SK-N-SH (cell line): ENCODE data around the gene GPC5. TPM values are rescaled to one million over a fixed set of nuclear protein-coding genes. Genes with fewer than 3 reads are reported as not detected.

ENCODE experiments used
- CTCF ChIA-PET: fragments of 300-600, 350-600 bp; formaldehyde crosslinking; extraction: SDS; loops from one replicate; lab custom pipeline; 2021; lab: Yijun Ruan, JAX
- POLR2A ChIA-PET: fragments of 350-600 bp; sonication (Branson Sonifier 250); formaldehyde crosslinking; extraction: SDS; loops from one replicate; lab custom pipeline; 2020; ENCODE audit warnings: antibody characterized with exemption, inconsistent platforms; lab: Yijun Ruan, JAX
- DNase-seq: peaks from one replicate; pipeline ENCODE4 v3.0.0; 2012
- H2AFZ ChIP-seq: fragments of 200-600 bp; sonication (generic); 2 replicates; pipeline ENCODE4 v1.8.1; 2016; ENCODE audit warnings: antibody characterized with exemption, mild to moderate bottlenecking, low read depth
- H3F3A ChIP-seq: fragments of 200-600 bp; sonication (generic); replicated peaks from 2 replicates; pipeline ENCODE3; 2016; ENCODE audit warnings: antibody characterized with exemption, mild to moderate bottlenecking; ENCODE audit not compliant: insufficient read depth
- H3K27ac ChIP-seq, 2 experiments: fragments of 200-500 bp in 1 of 2; fragments of 200-600 bp in 1 of 2; sonication (Bioruptor generic) in 1 of 2; sonication (generic), shearing (Covaris generic) in 1 of 2; 2 replicates each; pipeline versions ENCODE4 v1.5.1 to v1.6.1; 2014 to 2016; ENCODE audit warnings: low read depth in 2 of 2, inconsistent platforms in 1 of 2, low read length in 1 of 2, mild to moderate bottlenecking in 1 of 2, mixed read lengths in 1 of 2
- H3K27me3 ChIP-seq: fragments of 200-600 bp; sonication (generic), shearing (Covaris generic); 2 replicates; pipeline ENCODE4 v1.6.1; 2016; ENCODE audit warnings: mixed run types; ENCODE audit not compliant: insufficient read depth
- H3K36me3 ChIP-seq, 2 experiments: fragments of 200-500 bp in 1 of 2; fragments of 200-600 bp in 1 of 2; sonication (Bioruptor generic) in 1 of 2; sonication (generic) in 1 of 2; replicated peaks in 1 of 2; 2 replicates each; pipeline versions ENCODE3 to v1.5.1; 2014 to 2016; ENCODE audit warnings: low read length in 1 of 2, mild to moderate bottlenecking in 1 of 2; ENCODE audit not compliant: insufficient read depth in 2 of 2, control insufficient read depth in 1 of 2
- H3K4me1 ChIP-seq, 2 experiments: fragments of 200-500 bp in 1 of 2; fragments of 200-600 bp in 1 of 2; sonication (Bioruptor generic) in 1 of 2; sonication (generic), shearing (Covaris generic) in 1 of 2; 2 replicates each; pipeline versions ENCODE4 v1.5.1 to v1.6.1; 2014 to 2016; ENCODE audit warnings: low read depth in 1 of 2, low read length in 1 of 2, mixed run types in 1 of 2; ENCODE audit not compliant: insufficient read depth in 2 of 2, control insufficient read depth in 1 of 2
- H3K4me2 ChIP-seq: fragments of 200-600 bp; sonication (generic), shearing (Covaris generic); 2 replicates; pipeline ENCODE4 v1.6.1; 2017; ENCODE audit warnings: mixed run types
- H3K4me3 ChIP-seq, 2 experiments: fragments of 200-500 bp in 1 of 2; fragments of 200-600 bp in 1 of 2; sonication (Bioruptor generic) in 1 of 2; sonication (generic), shearing (Covaris generic) in 1 of 2; 2 replicates each; pipeline versions ENCODE4 v1.5.1 to v1.8.1; 2014 to 2016; ENCODE audit warnings: low read depth in 2 of 2, inconsistent platforms in 1 of 2, low read length in 1 of 2, mild to moderate bottlenecking in 1 of 2, mixed read lengths in 1 of 2, moderate library complexity in 1 of 2
- H3K79me2 ChIP-seq: fragments of 200-600 bp; sonication (generic); 2 replicates; pipeline ENCODE4 v1.8.1; 2017; ENCODE audit warnings: mild to moderate bottlenecking; ENCODE audit not compliant: insufficient read depth
- H3K9ac ChIP-seq: fragments of 200-600 bp; sonication (generic); 2 replicates; pipeline ENCODE4 v1.6.1; 2017; ENCODE audit warnings: mixed run types
- H3K9me2 ChIP-seq: fragments of 200-600 bp; sonication (generic); 2 replicates; pipeline ENCODE4 v1.6.1; 2017; ENCODE audit warnings: mixed run types
- H3K9me3 ChIP-seq: fragments of 200-600 bp; sonication (generic); 2 replicates; pipeline ENCODE4 v1.6.1; 2017; ENCODE audit warnings: mixed run types, mild to moderate bottlenecking, moderate library complexity
- H4K20me1 ChIP-seq: fragments of 200-600 bp; sonication (generic); 2 replicates; pipeline ENCODE4 v1.6.1; 2017; ENCODE audit warnings: mild to moderate bottlenecking, mixed run types; ENCODE audit not compliant: insufficient read depth
- ELF1 ChIP-seq: IDR thresholded peaks from 2 replicates; pipeline ENCODE4 v1.4.0; 2012
- EZH2phosphoT487 ChIP-seq: fragments of 200-600 bp; sonication (generic); IDR thresholded peaks from 2 replicates; pipeline ENCODE4 v1.6.1; 2017; ENCODE audit warnings: low read depth, mixed run types, mild to moderate bottlenecking, antibody characterized with exemption, moderate library complexity, borderline replicate concordance
- FOSL2 ChIP-seq: IDR thresholded peaks from 2 replicates; pipeline ENCODE4 v1.4.0; 2012; ENCODE audit warnings: low read depth, mild to moderate bottlenecking, moderate library complexity, borderline replicate concordance
- FOXJ3 ChIP-seq: sonication (generic); formaldehyde crosslinking; IDR thresholded peaks from 2 replicates; pipeline ENCODE4 v1.5.1; 2020; ENCODE audit warnings: mild to moderate bottlenecking, missing genetic modification reagents
- GABPA ChIP-seq: IDR thresholded peaks from 2 replicates; pipeline ENCODE4 v1.4.0; 2012; ENCODE audit warnings: low read depth, mild to moderate bottlenecking
- JUND ChIP-seq: IDR thresholded peaks from 2 replicates; pipeline ENCODE4 v1.4.0; 2012
- MXI1 ChIP-seq: IDR thresholded peaks from 2 replicates; pipeline ENCODE4 v1.6.1; 2012; ENCODE audit warnings: mild to moderate bottlenecking, low read depth, low read length, improper control_type of control experiment
- NFIC ChIP-seq: IDR thresholded peaks from 2 replicates; pipeline ENCODE4 v1.4.0; 2012; ENCODE audit warnings: borderline replicate concordance
- NRF1 ChIP-seq: IDR thresholded peaks from 2 replicates; pipeline ENCODE4 v1.6.1; 2012; ENCODE audit warnings: low read depth, mild to moderate bottlenecking, low read length
- POLR2AphosphoS5 ChIP-seq: IDR thresholded peaks from 2 replicates; pipeline ENCODE4 v1.6.1; 2012; ENCODE audit warnings: low read depth, low read length
- RAD21 ChIP-seq: IDR thresholded peaks from 2 replicates; pipeline ENCODE4 v1.6.1; 2012; ENCODE audit warnings: mild to moderate bottlenecking, low read length
- RXRA ChIP-seq: IDR thresholded peaks from 2 replicates; pipeline ENCODE4 v1.4.0; 2012; ENCODE audit warnings: low read depth, mild to moderate bottlenecking, borderline replicate concordance
- SIN3A ChIP-seq: IDR thresholded peaks from 2 replicates; pipeline ENCODE4 v1.6.1; 2012; ENCODE audit warnings: low read depth, mild to moderate bottlenecking, low read length, moderate library complexity, borderline replicate concordance
- TCF12 ChIP-seq: IDR thresholded peaks from 2 replicates; pipeline ENCODE4 v1.4.0; 2012
- TEAD4 ChIP-seq: IDR thresholded peaks from 2 replicates; pipeline ENCODE4 v1.4.0; 2012; ENCODE audit warnings: mild to moderate bottlenecking, borderline replicate concordance; ENCODE audit not compliant: insufficient read depth
- WGBS: methylation state at CpG from one replicate; pipeline ENCODE4 v1.1.6; 2017; ENCODE audit warnings: low lambda C conversion rate; 5-methylcytosine and 5-hydroxymethylcytosine counted together
- polyA plus RNA-seq, 3 experiments: library from polyadenylated mRNA; depleted of rRNA; stranded (reverse); fragments of >200 nt; gene quantifications; 2 replicates each; pipeline ENCODE4 v1.2.3, GENCODE V29; 2012
- TF ChIP-seq, protein P1 (sequence below): IDR thresholded peaks from 2 replicates; pipeline ENCODE4 v1.4.0; 2012; ENCODE audit warnings: low read depth, borderline replicate concordance
- TF ChIP-seq, protein P2 (sequence below): fragments of 150-350 bp; IDR thresholded peaks from 2 replicates; pipeline ENCODE4 v1.6.1; 2016; ENCODE audit warnings: mild to moderate bottlenecking, low read depth, low read length
- TF ChIP-seq, protein P3 (sequence below): fragments of 200-600 bp; sonication (generic); IDR thresholded peaks from 2 replicates; pipeline ENCODE4 v1.6.1; 2017; ENCODE audit warnings: antibody characterized with exemption, mild to moderate bottlenecking, moderate library complexity
- TF ChIP-seq, protein P4 (sequence below): IDR thresholded peaks from 2 replicates; pipeline ENCODE4 v1.4.0; 2012; ENCODE audit warnings: low read depth

The GPC5 gene
- polyA plus RNA-seq, 1 of the 3 experiments (the other 2 are of a cell fraction) = 0.03 TPM

DNA sequence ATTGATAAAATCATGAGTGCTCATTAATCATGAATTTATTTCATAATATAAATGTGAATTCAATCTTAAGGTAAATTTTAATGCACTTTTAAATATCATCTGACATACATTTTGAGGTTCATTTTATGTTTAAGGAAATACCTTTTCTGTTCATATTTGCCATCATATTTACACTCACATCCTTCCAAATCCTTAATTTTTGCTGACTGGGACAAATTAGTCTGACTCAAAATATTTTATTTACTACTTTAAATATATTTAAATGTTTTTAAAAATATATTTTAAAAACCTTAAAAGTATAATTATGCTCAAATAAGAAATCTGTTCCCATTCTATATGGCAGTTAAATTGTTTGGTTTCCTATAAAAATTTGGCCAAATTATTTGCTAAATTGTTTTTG is 438.1 kb downstream of the GPC5 start:
- Histone ChIP-seq H3K4me2 (no peak overlapping the region), H3K27me3 (no peaks in the 10 kb centered on the region), H3K27ac (no peak overlapping the region), H3K36me3 (no peaks in the 10 kb centered on the region), H4K20me1 (no peaks in the 10 kb centered on the region), H3K4me1 (no peaks in the 10 kb centered on the region), H3K9ac (no peak overlapping the region), H2AFZ (no peak overlapping the region), H3K4me3 (no peak overlapping the region), H3K79me2 (no peaks in the 10 kb centered on the region), H3K9me3 (no peaks in the 10 kb centered on the region), H3K9me2 (no peaks in the 10 kb centered on the region), H3F3A (no peaks in the 10 kb centered on the region)
- DNase-seq = no peak
- POLR2A ChIA-PET = no interaction called here
- CTCF ChIA-PET = no interaction called here
- TF ChIP-seq ELF1 (no peak), NFIC (no peak), TCF12 (no peak), GABPA (no peak)
- TF ChIP-seq, protein P1, sequence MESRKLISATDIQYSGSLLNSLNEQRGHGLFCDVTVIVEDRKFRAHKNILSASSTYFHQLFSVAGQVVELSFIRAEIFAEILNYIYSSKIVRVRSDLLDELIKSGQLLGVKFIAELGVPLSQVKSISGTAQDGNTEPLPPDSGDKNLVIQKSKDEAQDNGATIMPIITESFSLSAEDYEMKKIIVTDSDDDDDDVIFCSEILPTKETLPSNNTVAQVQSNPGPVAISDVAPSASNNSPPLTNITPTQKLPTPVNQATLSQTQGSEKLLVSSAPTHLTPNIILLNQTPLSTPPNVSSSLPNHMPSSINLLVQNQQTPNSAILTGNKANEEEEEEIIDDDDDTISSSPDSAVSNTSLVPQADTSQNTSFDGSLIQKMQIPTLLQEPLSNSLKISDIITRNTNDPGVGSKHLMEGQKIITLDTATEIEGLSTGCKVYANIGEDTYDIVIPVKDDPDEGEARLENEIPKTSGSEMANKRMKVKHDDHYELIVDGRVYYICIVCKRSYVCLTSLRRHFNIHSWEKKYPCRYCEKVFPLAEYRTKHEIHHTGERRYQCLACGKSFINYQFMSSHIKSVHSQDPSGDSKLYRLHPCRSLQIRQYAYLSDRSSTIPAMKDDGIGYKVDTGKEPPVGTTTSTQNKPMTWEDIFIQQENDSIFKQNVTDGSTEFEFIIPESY = no peak
- TF ChIP-seq, protein P2, sequence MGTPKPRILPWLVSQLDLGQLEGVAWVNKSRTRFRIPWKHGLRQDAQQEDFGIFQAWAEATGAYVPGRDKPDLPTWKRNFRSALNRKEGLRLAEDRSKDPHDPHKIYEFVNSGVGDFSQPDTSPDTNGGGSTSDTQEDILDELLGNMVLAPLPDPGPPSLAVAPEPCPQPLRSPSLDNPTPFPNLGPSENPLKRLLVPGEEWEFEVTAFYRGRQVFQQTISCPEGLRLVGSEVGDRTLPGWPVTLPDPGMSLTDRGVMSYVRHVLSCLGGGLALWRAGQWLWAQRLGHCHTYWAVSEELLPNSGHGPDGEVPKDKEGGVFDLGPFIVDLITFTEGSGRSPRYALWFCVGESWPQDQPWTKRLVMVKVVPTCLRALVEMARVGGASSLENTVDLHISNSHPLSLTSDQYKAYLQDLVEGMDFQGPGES = no peak

DNA sequence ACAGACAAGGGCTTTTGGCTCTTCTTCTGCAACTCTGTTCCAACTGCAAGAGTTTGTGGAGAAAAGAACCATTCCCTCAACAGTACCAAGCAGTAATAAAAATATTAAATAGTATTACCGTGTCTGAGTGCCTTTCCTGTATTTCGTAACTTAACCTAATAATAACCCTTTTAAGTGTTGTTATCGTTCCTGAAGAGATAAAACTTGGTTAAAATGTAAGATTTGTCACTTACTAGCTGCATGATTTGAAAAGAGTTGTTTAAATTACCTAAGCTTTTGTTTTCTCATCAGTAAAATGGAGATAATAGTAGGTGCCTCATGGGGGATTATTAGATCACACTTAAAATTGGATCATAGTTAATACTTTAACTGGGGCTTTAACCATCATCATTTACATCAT is 447.2 kb downstream of the GPC5 start:
- WGBS = 14% methylated on average over 3 of the region's 3 CpGs
- ChIA-PET POLR2A (no interaction called here), CTCF (no interaction called here)
- Histone ChIP-seq H3K79me2 (no peaks in the 10 kb centered on the region), H3K4me2 (no peak overlapping the region), H3K27ac (no peak overlapping the region), H3K9me2 (no peaks in the 10 kb centered on the region), H3K27me3 (no peaks in the 10 kb centered on the region), H2AFZ (no peak overlapping the region), H3K9me3 (no peaks in the 10 kb centered on the region), H3F3A (no peaks in the 10 kb centered on the region), H4K20me1 (no peaks in the 10 kb centered on the region), H3K4me3 (no peak overlapping the region), H3K9ac (no peak overlapping the region), H3K36me3 (no peaks in the 10 kb centered on the region), H3K4me1 (no peaks in the 10 kb centered on the region)
- TF ChIP-seq NRF1 = no peak
- TF ChIP-seq, protein P3, sequence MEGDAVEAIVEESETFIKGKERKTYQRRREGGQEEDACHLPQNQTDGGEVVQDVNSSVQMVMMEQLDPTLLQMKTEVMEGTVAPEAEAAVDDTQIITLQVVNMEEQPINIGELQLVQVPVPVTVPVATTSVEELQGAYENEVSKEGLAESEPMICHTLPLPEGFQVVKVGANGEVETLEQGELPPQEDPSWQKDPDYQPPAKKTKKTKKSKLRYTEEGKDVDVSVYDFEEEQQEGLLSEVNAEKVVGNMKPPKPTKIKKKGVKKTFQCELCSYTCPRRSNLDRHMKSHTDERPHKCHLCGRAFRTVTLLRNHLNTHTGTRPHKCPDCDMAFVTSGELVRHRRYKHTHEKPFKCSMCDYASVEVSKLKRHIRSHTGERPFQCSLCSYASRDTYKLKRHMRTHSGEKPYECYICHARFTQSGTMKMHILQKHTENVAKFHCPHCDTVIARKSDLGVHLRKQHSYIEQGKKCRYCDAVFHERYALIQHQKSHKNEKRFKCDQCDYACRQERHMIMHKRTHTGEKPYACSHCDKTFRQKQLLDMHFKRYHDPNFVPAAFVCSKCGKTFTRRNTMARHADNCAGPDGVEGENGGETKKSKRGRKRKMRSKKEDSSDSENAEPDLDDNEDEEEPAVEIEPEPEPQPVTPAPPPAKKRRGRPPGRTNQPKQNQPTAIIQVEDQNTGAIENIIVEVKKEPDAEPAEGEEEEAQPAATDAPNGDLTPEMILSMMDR = no peak
- no peak for TF ChIP-seq RAD21
- no peak for TF ChIP-seq FOXJ3 (CRISPR knock-in tag)
- no peak for TF ChIP-seq SIN3A
- TF ChIP-seq, protein P4, sequence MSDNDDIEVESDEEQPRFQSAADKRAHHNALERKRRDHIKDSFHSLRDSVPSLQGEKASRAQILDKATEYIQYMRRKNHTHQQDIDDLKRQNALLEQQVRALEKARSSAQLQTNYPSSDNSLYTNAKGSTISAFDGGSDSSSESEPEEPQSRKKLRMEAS = no peak
- no peak for TF ChIP-seq TCF12
- TF ChIP-seq EZH2phosphoT487 = no peak
- TF ChIP-seq JUND = no peak
- no peak for TF ChIP-seq RXRA
- TF ChIP-seq POLR2AphosphoS5 = no peak
- no peak for TF ChIP-seq MXI1
- TF ChIP-seq FOSL2 = no peak
- TF ChIP-seq TEAD4 = no peak
- no peak for DNase-seq
